IPS DF 6.9 (cell line): Measurements from ENCODE around the gene NOC2L.

ENCODE experiments used
- DNase-seq: peaks from one replicate; pipeline ENCODE4 v3.0.0-alpha.2; 2013; ENCODE audit warnings: low read depth, low spot score
- H3K27ac ChIP-seq: one replicate; pipeline ENCODE4 v1.5.1; 2013; ENCODE audit warnings: low read length, control low read depth
- H3K27me3 ChIP-seq: 2 replicates; pipeline ENCODE4 v1.6.1; 2013; ENCODE audit warnings: mild to moderate bottlenecking, low read length; ENCODE audit not compliant: control insufficient read depth, insufficient read depth
- H3K36me3 ChIP-seq: 2 replicates; pipeline ENCODE4 v1.6.1; 2013; ENCODE audit warnings: low read length; ENCODE audit not compliant: control insufficient read depth, insufficient read depth
- H3K4me1 ChIP-seq: 2 replicates; pipeline ENCODE4 v1.6.1; 2013; ENCODE audit warnings: low read length; ENCODE audit not compliant: control insufficient read depth, insufficient read depth
- H3K4me3 ChIP-seq: 2 replicates; pipeline ENCODE4 v1.5.1; 2013; ENCODE audit warnings: mild to moderate bottlenecking, low read length
- H3K9me3 ChIP-seq: 2 replicates; pipeline ENCODE4 v1.6.1; 2013; ENCODE audit warnings: low read length, inconsistent platforms; ENCODE audit not compliant: control insufficient read depth, insufficient read depth
- WGBS: extraction: QIAGEN DNeasy Blood & Tissue Kit; methylation state at CpG from one replicate; pipeline ENCODE4 v1.1.7; 2013; ENCODE audit warnings: mixed read lengths, missing lambda C conversion rate; ENCODE audit not compliant: insufficient read length, insufficient coverage; 5-methylcytosine and 5-hydroxymethylcytosine counted together

NOC2L gene

DNA sequence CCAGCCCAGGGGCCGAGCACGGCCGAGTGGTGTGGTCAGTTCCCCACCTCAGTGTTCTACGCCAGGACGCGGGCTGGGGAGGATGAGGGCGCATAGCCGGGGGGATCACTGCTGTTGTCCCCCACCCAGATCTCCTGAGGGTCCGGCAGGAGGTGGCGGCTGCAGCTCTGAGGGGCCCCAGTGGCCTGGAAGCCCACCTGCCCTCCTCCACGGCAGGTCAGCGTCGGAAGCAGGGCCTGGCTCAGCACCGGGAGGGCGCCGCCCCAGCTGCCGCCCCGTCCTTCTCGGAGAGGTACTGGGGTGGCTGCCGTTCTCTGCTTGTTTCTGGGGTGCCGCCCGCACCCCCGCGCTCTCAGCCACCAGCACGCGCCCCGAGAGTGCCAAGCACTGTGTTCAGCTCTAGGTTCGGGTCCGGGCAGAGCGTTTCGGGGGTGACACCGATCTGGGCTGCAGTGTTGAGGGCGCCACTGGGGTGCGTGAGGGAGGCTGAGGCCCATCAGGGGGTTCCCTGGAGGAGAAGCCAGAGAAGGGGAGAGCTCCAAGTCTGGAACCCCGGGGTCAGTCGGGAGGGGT lies 18.0 kb downstream of the NOC2L start:
- Histone ChIP-seq H3K9me3 (no peaks in the 10 kb centered on the region), H3K27me3 (peaks cover 38% of the 10 kb centered on the region), H3K4me3 (no peak overlapping the region; the same call in 1 of the 2 replicates), H3K4me1 (peaks cover 12% of the 10 kb centered on the region), H3K36me3 (peaks cover 7% of the 10 kb centered on the region; the same call in 1 of the 2 replicates), H3K27ac (no peak overlapping the region)
- no CpG with 5 or more reads among the region's 36 CpGs for WGBS
- no peak for DNase-seq

DNA sequence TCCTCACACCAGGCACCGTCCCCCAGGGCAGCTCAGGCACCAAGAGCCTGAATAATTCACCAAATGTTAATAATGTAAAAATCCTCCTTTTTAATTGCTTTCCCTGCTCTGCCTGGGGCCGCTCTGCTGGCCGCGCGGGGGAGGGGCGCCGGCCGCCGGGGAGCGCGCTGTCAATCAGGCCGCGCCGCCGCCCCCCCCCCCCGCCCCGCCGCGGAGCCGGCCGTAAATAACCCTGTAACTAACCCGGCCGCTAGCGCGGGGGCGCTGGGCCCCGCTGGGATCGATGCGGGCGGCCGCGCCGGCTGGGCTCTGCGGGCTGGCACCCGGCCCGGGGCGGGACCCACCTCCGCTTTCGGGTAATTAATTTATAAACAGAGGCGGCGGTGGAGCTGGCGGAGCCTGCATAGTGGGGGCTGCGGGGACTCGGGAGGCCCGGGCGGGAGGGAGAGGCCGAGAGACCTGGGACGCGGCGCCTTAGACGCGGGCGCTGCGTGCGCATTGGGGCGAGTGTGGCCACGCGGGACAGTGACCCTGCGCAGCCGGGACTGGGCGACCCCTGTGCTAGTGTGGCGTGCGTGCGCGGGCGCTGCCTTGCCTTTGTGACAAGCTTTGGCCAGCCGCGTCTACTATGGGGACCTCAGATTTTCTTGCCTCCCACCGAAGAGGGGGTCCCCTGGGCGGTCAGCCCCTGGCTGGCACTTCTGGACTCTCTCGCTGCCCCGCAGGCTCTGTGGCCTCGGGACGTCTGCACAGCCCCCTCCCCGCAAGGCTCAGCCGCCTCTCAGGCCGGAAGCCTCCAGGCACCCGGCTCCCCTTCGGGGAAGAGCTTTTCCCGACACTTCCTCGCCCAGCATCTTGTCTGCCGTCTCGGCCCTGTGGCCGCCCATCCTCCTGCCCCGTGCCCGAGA lies 18.7 kb downstream of the NOC2L start:
- DNase-seq: no peak
- Histone ChIP-seq H3K9me3 (no peaks in the 10 kb centered on the region), H3K36me3 (peaks cover 3% of the 10 kb centered on the region; the same call in 1 of the 2 replicates), H3K27ac (no peak overlapping the region), H3K27me3 (peaks cover 44% of the 10 kb centered on the region), H3K4me3 (no peak overlapping the region; the same call in 1 of the 2 replicates), H3K4me1 (peaks cover 13% of the 10 kb centered on the region)
- WGBS: no CpG with 5 or more reads among the region's 86 CpGs

DNA sequence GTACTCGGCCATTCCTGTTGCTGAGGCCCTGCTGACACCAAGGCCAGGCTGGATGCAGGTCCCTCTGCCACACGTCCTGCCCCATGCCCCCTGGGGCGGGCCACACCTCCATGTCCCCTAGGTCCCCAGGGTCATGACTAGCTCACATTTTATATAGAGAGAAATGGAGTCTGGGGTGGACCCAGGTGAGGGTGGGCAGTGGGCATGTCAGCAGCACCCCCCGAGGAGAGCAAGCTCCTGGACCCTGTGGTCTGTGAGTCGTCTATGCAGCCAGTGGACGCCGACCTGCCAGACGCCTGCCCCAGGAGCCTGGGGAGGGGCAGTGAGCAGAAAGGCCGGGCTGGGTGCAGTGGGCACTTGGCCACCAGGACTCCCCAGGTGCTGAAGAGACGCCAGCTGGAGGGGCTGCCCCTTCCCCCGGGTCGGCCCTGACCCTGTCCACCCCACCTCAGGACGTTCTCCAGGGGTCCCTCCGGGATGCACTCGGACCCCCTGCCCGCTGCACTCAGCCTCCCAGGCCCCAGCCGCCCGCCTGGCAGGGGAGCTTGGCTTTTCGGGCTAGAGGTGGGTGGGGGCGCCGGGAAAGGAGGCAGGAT lies 19.4 kb downstream of the NOC2L start:
- Histone ChIP-seq H3K9me3 (no peaks in the 10 kb centered on the region), H3K4me3 (no peak overlapping the region), H3K4me1 (peaks cover 17% of the 10 kb centered on the region), H3K36me3 (peaks cover 3% of the 10 kb centered on the region; the same call in 1 of the 2 replicates), H3K27me3 (peaks cover 50% of the 10 kb centered on the region), H3K27ac (no peak overlapping the region)
- WGBS: no CpG with 5 or more reads among the region's 21 CpGs
- no peak for DNase-seq

DNA sequence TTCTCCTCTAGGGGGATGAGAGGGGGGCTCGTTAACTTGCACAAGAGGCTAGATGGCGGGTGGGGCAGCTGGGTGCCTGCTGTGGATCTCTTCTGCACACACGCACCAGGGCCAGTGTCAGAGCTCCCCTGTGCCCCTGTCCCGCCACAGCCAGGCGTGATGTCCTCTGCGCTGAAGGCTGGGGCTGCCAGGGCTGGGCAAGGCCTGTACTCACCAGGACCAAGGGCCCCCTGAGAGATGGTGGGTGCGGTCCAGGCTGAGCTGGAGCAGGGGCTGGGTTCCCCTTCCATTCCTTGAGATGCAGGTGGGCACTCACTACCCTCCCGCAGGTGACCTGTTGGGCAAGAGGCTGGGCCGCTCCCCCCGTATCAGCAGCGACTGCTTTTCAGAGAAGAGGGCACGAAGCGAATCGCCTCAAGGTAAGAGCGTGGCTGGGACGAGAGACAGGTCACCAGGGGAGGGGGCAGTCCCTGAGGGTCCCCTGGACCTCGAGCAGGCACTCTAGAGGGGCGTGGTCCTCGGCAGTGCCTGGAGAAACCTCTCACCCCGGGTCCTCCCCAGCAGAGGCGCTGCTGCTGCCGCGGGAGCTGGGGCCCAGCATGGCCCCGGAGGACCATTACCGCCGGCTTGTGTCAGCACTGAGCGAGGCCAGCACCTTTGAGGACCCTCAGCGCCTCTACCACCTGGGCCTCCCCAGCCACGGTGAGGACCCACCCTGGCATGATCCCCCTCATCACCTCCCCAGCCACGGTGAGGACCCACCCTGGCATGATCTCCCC lies 20.2 kb downstream of the NOC2L start:
- no peak overlapping the region for H3K4me3 ChIP-seq
- peaks cover 50% of the 10 kb centered on the region for H3K27me3 ChIP-seq
- no peaks in the 10 kb centered on the region for H3K9me3 ChIP-seq
- peaks cover 3% of the 10 kb centered on the region; the same call in 1 of the 2 replicates for H3K36me3 ChIP-seq
- no peak for DNase-seq
- no peak overlapping the region for H3K27ac ChIP-seq
- H3K4me1 ChIP-seq: peaks cover 17% of the 10 kb centered on the region
- no CpG with 5 or more reads among the region's 30 CpGs for WGBS

DNA sequence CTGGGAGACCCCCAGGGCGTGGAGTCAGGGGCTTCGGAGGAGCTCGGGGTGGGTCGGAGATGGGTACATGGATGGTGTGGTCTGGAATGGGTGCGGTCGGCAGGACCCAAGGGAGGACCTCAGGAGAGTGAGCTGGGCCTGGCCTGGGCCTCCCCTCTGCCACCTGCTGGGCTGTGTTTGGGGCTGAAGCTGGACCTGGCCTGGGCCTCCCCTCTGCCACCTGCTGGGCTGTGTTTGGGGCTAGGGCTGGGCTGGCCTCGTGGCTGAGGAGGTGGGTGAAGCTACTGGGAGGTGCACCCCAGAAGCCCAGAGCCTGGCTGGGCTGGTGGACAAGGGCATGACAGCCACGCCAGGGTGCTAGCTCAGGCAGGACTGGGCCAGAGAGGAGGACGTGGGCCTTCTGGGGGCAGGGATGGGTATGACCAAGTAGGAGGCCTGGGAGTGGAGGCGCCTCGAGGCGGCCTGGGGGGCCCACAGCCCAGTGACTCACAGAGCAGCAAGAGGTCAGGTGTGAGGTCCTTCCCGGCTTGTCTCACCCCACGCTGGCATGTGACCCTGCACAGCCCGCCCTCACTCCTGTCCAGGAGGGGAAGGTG lies 20.9 kb downstream of the NOC2L start:
- no CpG with 5 or more reads among the region's 15 CpGs for WGBS
- peaks cover 3% of the 10 kb centered on the region; the same call in 1 of the 2 replicates for H3K36me3 ChIP-seq
- H3K4me1 ChIP-seq: peaks cover 16% of the 10 kb centered on the region
- peaks cover 56% of the 10 kb centered on the region for H3K27me3 ChIP-seq
- H3K4me3 ChIP-seq: no peak overlapping the region
- H3K9me3 ChIP-seq: no peaks in the 10 kb centered on the region
- no peak overlapping the region for H3K27ac ChIP-seq
- DNase-seq: no peak

DNA sequence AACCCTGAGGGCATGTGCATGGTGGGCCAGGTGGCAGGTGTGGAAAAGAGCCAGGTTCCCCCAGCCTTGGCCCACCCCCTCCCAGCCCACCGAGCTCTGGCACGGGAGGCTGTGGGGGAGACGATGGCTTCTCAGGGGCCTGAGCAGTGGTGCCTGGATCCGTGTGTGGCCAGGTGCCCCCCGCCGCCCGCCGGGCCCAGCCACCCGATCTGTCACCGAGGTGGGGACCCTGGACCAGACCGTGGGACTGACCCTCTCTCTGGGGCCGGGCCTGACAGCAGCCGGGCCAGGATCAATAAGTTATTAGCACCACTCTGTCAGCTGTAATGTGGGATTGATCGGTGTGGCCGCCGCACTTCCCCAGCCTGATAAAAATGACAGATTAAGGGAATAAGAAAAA lies 21.5 kb downstream of the NOC2L start:
- H3K36me3 ChIP-seq: peaks cover 3% of the 10 kb centered on the region; the same call in 1 of the 2 replicates
- H3K4me1 ChIP-seq: peaks cover 13% of the 10 kb centered on the region
- no peak overlapping the region for H3K27ac ChIP-seq
- WGBS: no CpG with 5 or more reads among the region's 16 CpGs
- DNase-seq: no peak
- no peak overlapping the region for H3K4me3 ChIP-seq
- no peaks in the 10 kb centered on the region for H3K9me3 ChIP-seq
- H3K27me3 ChIP-seq: peaks cover 57% of the 10 kb centered on the region

DNA sequence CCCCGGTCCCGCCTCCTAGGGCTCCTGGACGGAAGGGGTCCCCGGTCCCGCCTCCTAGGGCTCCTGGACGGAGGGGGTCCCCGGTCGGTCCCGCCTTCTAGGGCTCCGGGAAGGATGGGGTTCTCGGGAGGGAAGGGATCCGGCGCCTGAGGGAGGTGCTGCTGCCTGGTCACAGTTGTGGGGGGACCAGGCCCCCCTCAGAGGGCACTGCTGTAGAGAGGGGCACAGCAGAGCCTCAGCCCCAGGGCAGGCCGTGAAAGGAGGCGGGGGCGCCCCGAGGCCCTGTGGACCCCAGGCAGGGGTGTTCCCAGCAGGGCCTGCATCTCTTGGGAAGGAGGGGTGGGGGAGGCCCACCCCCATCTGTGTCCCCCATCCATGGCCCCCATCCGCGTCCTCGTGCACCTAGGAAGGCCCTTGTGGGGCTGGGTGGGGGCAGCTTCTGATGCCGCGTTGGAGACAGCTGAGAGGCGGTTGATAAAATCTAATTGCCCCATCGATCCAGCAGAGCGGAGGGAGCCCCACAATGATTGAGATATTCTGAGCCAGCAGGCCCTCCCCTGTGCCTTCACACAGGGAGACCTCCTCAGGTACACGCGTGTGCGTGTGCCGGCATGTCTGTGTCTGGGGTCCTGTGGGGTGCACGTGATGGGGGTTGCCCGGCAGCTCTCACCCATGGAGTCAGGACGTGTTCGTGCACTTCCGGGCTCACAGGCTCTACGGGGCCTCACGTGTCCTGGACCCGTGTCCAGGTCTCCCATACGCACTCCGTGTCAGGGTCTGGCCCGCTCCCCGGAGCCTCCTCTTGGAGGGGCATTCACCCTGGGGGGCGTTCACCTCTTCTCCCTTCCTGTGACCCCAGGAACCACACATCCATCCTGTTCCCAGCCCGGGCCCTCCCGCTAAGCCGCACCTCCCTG lies 22.4 kb downstream of the NOC2L start:
- WGBS: no CpG with 5 or more reads among the region's 45 CpGs
- H3K27ac ChIP-seq: no peak overlapping the region

DNA sequence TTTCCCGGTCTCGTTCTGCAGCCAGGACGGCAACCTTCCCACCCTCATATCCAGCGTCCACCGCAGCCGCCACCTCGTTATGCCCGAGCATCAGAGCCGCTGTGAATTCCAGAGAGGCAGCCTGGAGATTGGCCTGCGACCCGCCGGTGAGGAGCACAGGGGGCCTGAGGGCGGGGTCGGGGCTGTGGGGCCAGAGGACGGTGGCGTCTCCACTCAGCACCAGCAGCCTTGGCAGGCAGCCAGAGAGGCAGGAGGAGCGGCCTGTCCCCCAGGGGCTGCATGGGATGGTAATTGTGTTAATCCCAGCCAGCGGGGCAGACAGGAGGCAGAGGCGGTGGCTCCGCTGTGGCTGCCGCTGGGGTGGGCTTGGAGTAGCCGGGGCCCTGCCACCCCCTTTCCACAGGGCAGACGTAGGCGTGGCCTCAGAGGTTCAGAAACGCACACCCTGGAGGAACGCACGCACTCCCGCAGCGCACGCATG lies 23.3 kb downstream of the NOC2L start:
- Histone ChIP-seq H3K27me3 (peaks cover 56% of the 10 kb centered on the region), H3K27ac (no peak overlapping the region), H3K4me1 (peaks cover 8% of the 10 kb centered on the region), H3K9me3 (no peaks in the 10 kb centered on the region), H3K4me3 (no peak overlapping the region), H3K36me3 (peaks cover 3% of the 10 kb centered on the region; the same call in 1 of the 2 replicates)
- no CpG with 5 or more reads among the region's 30 CpGs for WGBS
- DNase-seq: no peak

More for the DNA sequence above, 22.4 kb downstream of the NOC2L start:
- Histone ChIP-seq H3K36me3 (peaks cover 3% of the 10 kb centered on the region; the same call in 1 of the 2 replicates), H3K4me3 (no peak overlapping the region), H3K4me1 (peaks cover 13% of the 10 kb centered on the region), H3K27me3 (peaks cover 56% of the 10 kb centered on the region), H3K9me3 (no peaks in the 10 kb centered on the region)
- DNase-seq: no peak
